Suprapubic skin (tissue), 3 donors: ENCODE measurements around the gene PIGR.

Experiments
- POLR2AphosphoS5 ChIP-seq, 3 donors: sonication (generic); formaldehyde crosslinking; IDR thresholded peaks; one replicate each; pipeline ENCODE4 v1.6.1; 2017; ENCODE audit warnings: antibody characterized with exemption in 3 of 3
- TF ChIP-seq, protein P1 (sequence below), 2 donors: fragments of 200-600 bp in 1 of 2; fragments of 450-650 bp in 1 of 2; sonication (generic) in 1 of 2; IDR thresholded peaks; one replicate each; pipeline ENCODE4 v1.5.1; 2016 to 2019; ENCODE audit warnings: antibody characterized with exemption in 2 of 2, mild to moderate bottlenecking in 1 of 2, moderate library complexity in 1 of 2

DNA sequence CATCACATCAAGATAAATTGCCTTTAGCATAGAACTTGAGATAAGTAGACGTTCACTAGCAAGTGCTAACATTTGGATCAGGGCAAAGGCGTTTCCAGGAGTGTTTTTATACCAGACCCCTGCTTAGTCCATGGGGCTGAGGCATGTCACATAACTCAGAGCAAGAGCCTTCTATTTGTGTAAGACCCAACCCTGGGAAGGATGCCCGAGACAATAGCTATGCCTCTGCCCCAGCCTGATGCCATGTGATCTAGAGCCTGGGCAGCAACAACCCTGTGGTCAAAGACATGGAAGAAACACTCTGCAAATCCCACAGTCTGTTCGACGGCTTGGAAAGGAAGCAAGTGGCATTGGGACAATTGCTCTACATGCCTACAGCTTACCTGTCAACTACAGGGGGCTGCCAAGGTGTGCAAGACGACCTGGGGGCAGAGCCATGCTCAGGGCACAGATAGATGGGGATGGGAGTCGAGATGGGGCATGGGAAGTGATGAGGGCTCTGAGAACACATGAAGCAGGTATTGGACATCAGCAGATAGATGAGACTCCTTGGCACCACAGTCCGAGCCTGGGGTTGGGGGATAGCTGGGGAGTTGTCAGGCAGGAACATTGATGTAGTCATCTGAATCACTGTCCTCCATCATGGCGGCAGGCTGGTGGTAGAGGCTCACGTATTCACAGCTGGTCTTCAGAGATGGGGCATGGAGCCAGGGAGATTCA, 41.7 kb downstream of the PIGR start:
- TF ChIP-seq, protein P1, sequence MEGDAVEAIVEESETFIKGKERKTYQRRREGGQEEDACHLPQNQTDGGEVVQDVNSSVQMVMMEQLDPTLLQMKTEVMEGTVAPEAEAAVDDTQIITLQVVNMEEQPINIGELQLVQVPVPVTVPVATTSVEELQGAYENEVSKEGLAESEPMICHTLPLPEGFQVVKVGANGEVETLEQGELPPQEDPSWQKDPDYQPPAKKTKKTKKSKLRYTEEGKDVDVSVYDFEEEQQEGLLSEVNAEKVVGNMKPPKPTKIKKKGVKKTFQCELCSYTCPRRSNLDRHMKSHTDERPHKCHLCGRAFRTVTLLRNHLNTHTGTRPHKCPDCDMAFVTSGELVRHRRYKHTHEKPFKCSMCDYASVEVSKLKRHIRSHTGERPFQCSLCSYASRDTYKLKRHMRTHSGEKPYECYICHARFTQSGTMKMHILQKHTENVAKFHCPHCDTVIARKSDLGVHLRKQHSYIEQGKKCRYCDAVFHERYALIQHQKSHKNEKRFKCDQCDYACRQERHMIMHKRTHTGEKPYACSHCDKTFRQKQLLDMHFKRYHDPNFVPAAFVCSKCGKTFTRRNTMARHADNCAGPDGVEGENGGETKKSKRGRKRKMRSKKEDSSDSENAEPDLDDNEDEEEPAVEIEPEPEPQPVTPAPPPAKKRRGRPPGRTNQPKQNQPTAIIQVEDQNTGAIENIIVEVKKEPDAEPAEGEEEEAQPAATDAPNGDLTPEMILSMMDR (IDR thresholded peaks at IDR 0.05), result no peak
- TF ChIP-seq POLR2AphosphoS5 (IDR thresholded peaks at IDR 0.05), result no peak
